GM19328 (cell line): ENCODE measurements around the gene MYOC.
A peak's percentile ranks its signal among the peaks of the same experiment; 100 is the strongest.
"Not testable (repeated sequence)": the region's sequence is repeated elsewhere in the genome, so short reads cannot be mapped to it uniquely, and the experiment has no call there.

Source experiments
- ATAC-seq: cut with Tn5 transposase; IDR thresholded peaks from one replicate; pipeline ENCODE4 v1.9.1; 2021; ENCODE audit warnings: mild to moderate bottlenecking, moderate library complexity; ENCODE audit not compliant: unreplicated experiment

The MYOC gene

DNA sequence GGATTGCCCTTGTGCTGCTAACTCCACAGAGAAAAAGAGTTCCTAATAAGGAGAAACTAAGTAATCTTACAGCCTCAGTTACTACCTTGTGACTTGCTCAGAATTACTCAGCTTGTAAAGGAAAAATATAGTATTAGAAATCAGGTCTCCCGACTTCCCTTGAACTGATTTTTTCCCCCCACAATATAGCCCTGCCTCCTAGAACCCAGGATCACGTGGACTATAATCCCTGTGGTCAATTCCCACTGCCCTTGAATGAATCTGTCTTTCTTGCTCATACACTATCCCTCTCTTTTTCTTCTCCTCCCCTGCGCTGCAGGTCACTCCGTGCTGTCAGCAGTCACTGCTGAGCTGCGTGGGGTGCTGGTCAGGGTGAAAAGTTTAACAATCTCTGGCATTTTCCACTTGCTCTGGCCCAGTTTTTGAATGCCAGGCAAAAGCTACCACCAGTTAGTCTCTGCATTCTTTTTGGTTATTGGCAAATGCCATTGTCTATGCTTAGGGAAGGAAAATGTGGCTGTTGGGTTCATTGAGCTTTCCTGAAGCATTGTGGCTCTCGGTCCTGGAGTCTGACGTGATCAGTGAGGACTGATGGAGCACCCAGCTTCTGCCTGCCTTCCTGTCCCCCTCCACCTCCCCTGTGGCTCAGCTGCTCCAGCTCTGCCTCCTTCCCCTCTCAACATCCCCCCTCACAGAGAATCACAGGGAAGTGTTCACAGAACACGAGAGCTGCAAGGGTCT lies 1.9 kb upstream of the MYOC start:
- no peak for ATAC-seq

DNA sequence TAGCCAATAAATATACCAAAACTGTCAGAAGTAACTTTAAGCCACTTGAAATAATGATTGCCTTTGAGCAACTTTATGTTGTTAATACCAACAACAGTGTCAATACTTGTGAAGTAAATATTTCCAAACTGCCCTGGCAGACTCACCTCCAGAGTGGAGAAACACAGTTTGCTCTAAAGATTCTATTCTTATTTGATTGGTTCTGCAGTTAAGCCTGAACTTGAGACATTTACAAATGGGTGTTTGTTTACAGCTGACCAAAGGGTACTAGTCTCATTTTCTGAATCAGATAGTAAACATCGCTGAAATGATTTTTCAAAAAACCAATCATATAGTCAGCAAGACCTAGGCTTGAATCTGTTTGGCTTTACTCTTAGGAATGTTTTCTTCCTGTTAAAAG lies 1.3 kb upstream of the MYOC start:
- no peak for ATAC-seq

DNA sequence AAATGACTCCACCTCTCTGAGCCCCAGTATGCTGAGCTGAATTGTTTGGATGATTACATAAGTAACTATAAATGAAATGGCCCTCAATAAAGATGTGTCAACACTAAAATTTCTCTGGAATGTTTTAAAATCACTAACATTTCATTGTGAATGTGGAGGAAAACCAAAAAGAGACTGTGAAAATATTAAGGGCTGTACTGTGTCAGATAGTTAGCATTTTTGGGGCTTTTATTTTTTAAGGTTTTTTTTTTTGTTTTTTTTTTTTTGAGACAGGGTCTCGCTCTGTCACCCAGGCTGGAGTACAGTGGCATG lies 6.3 kb downstream of the MYOC start:
- no peak for ATAC-seq

DNA sequence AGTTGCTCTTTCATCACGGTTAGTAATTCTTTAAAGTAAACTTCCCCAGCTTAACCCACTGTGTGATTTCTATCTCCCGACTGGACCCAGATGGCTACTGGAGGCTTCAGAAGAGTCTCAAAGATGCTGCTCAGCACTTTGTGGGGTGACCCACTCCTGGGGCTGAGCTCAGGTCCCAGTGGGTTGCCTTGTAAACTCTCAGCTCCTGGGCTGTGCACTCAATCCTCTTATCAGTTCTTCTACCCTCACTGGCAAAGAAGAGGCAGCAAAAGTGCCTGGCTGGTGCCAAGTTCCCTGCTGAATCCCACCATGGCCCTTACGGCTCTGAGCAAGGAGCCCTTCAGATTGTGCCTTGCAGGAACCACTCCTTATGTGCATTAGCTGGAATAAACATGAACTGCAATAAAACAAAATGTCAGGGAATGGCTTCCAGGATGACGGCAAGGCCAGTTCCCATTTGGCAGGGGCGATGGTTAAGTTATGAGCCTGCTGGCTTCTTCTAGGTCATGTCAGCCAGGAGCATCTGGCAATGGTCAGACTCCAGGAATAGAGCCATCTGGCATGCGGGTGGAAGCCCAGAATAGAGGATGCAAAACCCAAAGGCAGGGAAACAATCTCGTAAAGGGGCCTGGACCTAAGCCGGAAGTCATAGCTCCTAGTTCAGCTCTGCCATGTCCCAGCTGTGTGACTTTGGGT lies 6.8 kb downstream of the MYOC start:
- no peak for ATAC-seq

GRCh38 chr1:171644805-171645483 lies 7.5 kb downstream of the MYOC start:
- peak; percentile 53 for ATAC-seq

- ATAC-seq, result no peak
These were observed 9.3 kb downstream of the MYOC start for GRCh38 chr1:171643156-171643555.

DNA sequence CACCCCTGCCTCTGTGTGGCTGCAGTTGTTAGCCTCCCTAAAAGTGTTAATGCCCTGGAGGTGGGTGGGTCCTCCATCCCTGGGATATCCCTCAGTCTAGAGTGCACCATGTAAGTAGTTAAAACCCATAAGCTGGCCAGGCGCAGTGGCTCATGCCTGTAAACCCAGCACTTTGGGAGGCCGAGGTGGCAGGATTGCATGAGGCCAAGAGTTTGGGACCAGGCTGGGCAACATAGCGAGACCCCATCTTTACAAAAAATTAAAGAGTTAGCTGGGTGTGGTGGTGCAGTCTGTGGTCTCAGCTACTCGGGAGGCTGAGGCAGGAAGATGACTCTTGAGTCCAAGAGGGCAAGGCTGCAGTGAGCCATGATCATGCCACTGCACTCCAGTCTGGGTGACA lies 10.3 kb downstream of the MYOC start:
- no peak for ATAC-seq

GRCh38 chr1:171641076-171641864 lies 11.2 kb downstream of the MYOC start:
- no peak for ATAC-seq

GRCh38 chr1:171640225-171640624 lies 12.3 kb downstream of the MYOC start:
- no peak for ATAC-seq

- no peak for ATAC-seq
These were observed 14.4 kb downstream of the MYOC start for GRCh38 chr1:171637928-171638576.

GRCh38 chr1:171636141-171636540 lies 16.3 kb downstream of the MYOC start:
- no peak for ATAC-seq

DNA sequence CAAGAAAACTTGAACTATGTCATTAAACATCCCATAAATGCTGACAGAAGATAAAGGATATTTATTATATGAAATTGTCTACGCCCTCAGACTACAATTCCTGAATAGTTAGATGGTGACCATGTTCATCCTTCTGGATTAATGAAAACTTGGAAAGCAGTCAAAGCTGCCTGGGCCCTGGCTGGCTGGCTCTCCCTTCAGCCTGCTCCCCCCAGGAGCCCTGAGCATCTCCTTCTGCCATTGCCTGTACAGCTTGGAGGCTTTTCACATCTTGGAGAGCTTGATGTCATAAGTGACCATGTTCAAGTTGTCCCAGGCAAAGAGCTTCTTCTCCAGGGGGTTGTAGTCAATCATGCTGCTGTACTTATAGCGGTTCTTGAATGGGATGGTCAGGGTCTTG lies 16.8 kb downstream of the MYOC start:
- ATAC-seq, result no peak

DNA sequence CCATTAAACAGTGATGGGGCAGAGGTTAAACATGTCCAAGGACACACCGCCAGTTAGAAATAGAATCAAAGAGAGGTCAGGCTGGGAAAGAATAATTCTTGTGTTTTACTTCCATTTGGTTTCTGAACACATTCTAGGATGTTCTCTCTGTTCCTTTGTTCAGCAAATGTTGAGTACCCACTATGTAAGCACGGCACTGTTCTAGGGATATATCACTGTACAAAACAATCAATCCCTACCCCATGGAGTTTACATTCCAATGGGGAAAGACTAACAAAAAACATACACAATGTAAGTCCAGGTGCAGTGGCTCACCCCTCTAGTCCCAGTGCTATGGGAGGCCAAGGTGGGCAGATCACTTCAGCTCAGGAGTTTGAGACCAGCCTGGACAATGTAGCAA lies 24.3 kb downstream of the MYOC start:
- no peak for ATAC-seq

GRCh38 chr1:171627020-171627419 lies 25.5 kb downstream of the MYOC start:
- no peak for ATAC-seq

GRCh38 chr1:171625225-171625624 lies 27.3 kb downstream of the MYOC start:
- ATAC-seq, result no peak

- ATAC-seq, result no peak
These were observed 28.7 kb downstream of the MYOC start for GRCh38 chr1:171623651-171624331.

DNA sequence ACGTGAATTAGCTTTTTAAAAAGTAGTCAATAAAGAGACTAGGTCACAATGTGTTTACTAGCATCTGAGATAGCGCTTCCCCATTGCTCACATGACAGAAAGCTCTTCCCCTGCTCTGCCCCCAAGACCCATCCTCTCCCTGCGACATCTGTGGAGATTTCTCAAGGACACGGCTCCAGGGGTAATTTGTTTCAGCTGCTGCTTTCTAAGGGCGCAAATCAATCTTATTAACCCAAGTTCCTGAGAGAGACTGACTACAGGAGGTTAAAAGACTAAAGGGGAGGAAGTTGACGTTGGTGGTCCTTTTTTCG lies 30.4 kb downstream of the MYOC start, which contains the start of gene MYOCOS:
Gene MYOCOS (plus strand): TSS at position 92 of the 311 bp plus-strand sequence. CDS start 1,641 bp downstream, outside the sequence.
- no peak for ATAC-seq

- no peak for ATAC-seq
These were observed 35.9 kb downstream of the MYOC start for GRCh38 chr1:171616586-171616985.

DNA sequence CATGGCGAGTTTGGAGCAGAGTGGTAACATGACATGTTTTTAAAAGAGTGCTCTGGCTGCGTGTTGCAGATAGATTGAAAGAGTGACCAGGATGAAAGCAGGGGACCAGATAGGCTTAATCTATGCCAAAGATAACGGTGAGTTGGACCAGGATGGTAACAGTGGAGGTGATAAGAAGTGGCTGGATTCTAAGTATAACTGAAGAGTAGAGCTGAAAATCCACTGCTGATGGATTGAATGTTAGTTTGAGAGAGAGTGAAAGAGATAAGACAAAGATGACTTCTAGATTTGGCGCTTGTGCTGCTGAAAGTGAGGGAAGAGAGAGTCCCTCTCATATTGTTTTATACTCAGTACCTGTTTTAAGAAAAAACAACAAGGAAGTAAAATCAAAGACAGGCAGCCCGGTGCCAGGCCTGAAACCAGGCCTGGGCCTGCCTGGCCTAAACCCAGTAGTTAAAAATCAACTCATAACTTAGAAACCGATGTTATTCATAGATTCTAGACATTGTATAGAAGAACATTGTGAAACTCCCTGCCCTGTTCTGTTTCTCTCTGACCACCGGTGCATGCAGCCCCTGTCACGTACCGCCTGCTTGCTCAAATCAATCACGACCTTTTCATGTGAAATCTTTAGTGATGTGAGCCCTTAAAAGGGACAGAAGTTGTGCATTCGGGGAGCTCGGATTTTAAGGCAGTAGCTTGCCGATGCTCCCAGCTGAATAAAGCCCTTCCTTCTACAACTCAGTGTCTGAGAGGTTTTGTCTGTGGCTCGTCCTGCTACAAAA lies 37.2 kb downstream of the MYOC start:
- ATAC-seq, result not testable (repeated sequence)

- no peak for ATAC-seq
These were observed 39.2 kb downstream of the MYOC start for GRCh38 chr1:171613282-171613681.
